HEK293 (cell line): ENCODE results near the gene HMX1.

Experiments
- CTCF ChIA-PET: fragments of 350-600 bp; formaldehyde crosslinking; extraction: SDS; loops from one replicate; lab custom pipeline; 2021; ENCODE audit warnings: antibody characterized with exemption; lab: Yijun Ruan, JAX
- POLR2A ChIA-PET: fragments of 300-600 bp; formaldehyde crosslinking; extraction: SDS; loops from one replicate; lab custom pipeline; 2020; ENCODE audit warnings: antibody characterized with exemption, inconsistent platforms; lab: Yijun Ruan, JAX
- H3K27ac ChIP-seq: fragments of 200-500 bp; sonication (Bioruptor generic); 2 replicates; pipeline ENCODE4 v1.5.1; 2014; ENCODE audit warnings: low read depth, low read length, control low read depth, inconsistent platforms; ENCODE audit errors: extremely low read depth
- H3K36me3 ChIP-seq, 2 experiments: fragments of 200-500 bp in 1 of 2; sonication (Bioruptor generic) in 1 of 2; 1 replicate in 1 of 2; 2 replicates in 1 of 2; pipeline ENCODE4 v1.5.1; 2014 to 2017; ENCODE audit warnings: inconsistent platforms in 2 of 2, low read length in 2 of 2; ENCODE audit not compliant: control insufficient read depth in 2 of 2, insufficient read depth in 1 of 2
- H3K4me1 ChIP-seq: fragments of 200-500 bp; sonication (Bioruptor generic); 2 replicates; pipeline ENCODE4 v1.5.1; 2014; ENCODE audit warnings: mild to moderate bottlenecking, low read length, inconsistent platforms; ENCODE audit not compliant: control insufficient read depth, insufficient read depth
- H3K4me3 ChIP-seq: 2 replicates; pipeline ENCODE4 v1.5.1; 2011; ENCODE audit warnings: low read depth, mild to moderate bottlenecking, control low read depth, low read length, moderate library complexity
- H3K9me3 ChIP-seq: fragments of 200-500 bp; sonication (Bioruptor generic); 2 replicates; pipeline ENCODE4 v1.5.1; 2014; ENCODE audit warnings: low read depth, low read length, inconsistent platforms; ENCODE audit not compliant: control insufficient read depth, insufficient read depth
- EGR2 ChIP-seq: fragments of 450-650 bp; formaldehyde crosslinking; IDR thresholded peaks from 2 replicates; pipeline ENCODE4 v1.5.1; 2016; ENCODE audit warnings: low read depth, missing biosample characterization, missing genetic modification characterization
- HOXD13 ChIP-seq: sonication (generic); formaldehyde crosslinking; IDR thresholded peaks from 2 replicates; pipeline ENCODE4 v1.8.0; 2022; ENCODE audit warnings: missing genetic modification reagents, borderline replicate concordance
- SALL2 ChIP-seq: fragments of 450-650 bp; formaldehyde crosslinking; IDR thresholded peaks from 2 replicates; pipeline ENCODE4 v1.5.0; 2017; ENCODE audit warnings: missing biosample characterization, mild to moderate bottlenecking, missing genetic modification characterization, borderline replicate concordance
- SCRT2 ChIP-seq: fragments of 450-650 bp; formaldehyde crosslinking; IDR thresholded peaks from 2 replicates; pipeline ENCODE4 v1.5.1; 2016; ENCODE audit warnings: missing biosample characterization, missing genetic modification characterization
- SP3 ChIP-seq: fragments of 450-650 bp; formaldehyde crosslinking; IDR thresholded peaks from 2 replicates; pipeline ENCODE4 v1.5.1; 2016; ENCODE audit warnings: missing biosample characterization, missing genetic modification characterization
- ZBTB20 ChIP-seq: fragments of 450-650 bp; formaldehyde crosslinking; IDR thresholded peaks from 2 replicates; pipeline ENCODE4 v1.5.1; 2016; ENCODE audit warnings: missing biosample characterization, missing genetic modification characterization
- ZNF560 ChIP-seq: fragments of 450-650 bp; formaldehyde crosslinking; IDR thresholded peaks from 2 replicates; pipeline ENCODE4 v1.5.1; 2017; ENCODE audit warnings: missing biosample characterization, missing genetic modification characterization, borderline replicate concordance
- ZNF585B ChIP-seq: fragments of 450-650 bp; formaldehyde crosslinking; IDR thresholded peaks from 2 replicates; pipeline ENCODE4 v1.5.1; 2016; ENCODE audit warnings: missing biosample characterization, missing genetic modification characterization
- ZNF629 ChIP-seq: fragments of 450-650 bp; formaldehyde crosslinking; IDR thresholded peaks from 2 replicates; pipeline ENCODE4 v1.5.1; 2017; ENCODE audit warnings: missing biosample characterization, missing genetic modification characterization
- ZNF660 ChIP-seq: fragments of 450-650 bp; IDR thresholded peaks from 2 replicates; pipeline ENCODE4 v1.5.1; 2018; ENCODE audit warnings: missing biosample characterization, mild to moderate bottlenecking, missing genetic modification characterization
- ZNF776 ChIP-seq: fragments of 450-650 bp; formaldehyde crosslinking; IDR thresholded peaks from 2 replicates; pipeline ENCODE4 v1.5.0; 2017; ENCODE audit warnings: missing biosample characterization, missing genetic modification characterization, borderline replicate concordance
- ZSCAN23 ChIP-seq: fragments of 450-650 bp; formaldehyde crosslinking; IDR thresholded peaks from 2 replicates; pipeline ENCODE4 v1.5.1; 2016; ENCODE audit warnings: missing biosample characterization, missing genetic modification characterization
- TF ChIP-seq, protein P1 (sequence below): fragments of 450-650 bp; formaldehyde crosslinking; IDR thresholded peaks from 2 replicates; pipeline ENCODE4 v1.5.0; 2017; ENCODE audit warnings: missing biosample characterization, missing genetic modification characterization, borderline replicate concordance
- TF ChIP-seq, protein P2 (sequence below): fragments of 450-650 bp; formaldehyde crosslinking; IDR thresholded peaks from 2 replicates; pipeline ENCODE4 v1.5.1; 2016; ENCODE audit warnings: missing biosample characterization, missing genetic modification characterization
- TF ChIP-seq, protein P3 (sequence below): fragments of 450-650 bp; formaldehyde crosslinking; conservative IDR thresholded peaks from 2 replicates; pipeline ENCODE4 v1.5.1; 2016; ENCODE audit warnings: low read depth, missing biosample characterization, missing genetic modification characterization
- TF ChIP-seq, protein P4 (sequence below): fragments of 450-650 bp; formaldehyde crosslinking; IDR thresholded peaks from 2 replicates; pipeline ENCODE4 v1.5.1; 2016; ENCODE audit warnings: missing biosample characterization, missing genetic modification characterization
- TF ChIP-seq, protein P5 (sequence below): fragments of 450-650 bp; formaldehyde crosslinking; IDR thresholded peaks from 2 replicates; pipeline ENCODE4 v1.5.1; 2016; ENCODE audit warnings: missing biosample characterization, missing genetic modification characterization

Gene HMX1

DNA sequence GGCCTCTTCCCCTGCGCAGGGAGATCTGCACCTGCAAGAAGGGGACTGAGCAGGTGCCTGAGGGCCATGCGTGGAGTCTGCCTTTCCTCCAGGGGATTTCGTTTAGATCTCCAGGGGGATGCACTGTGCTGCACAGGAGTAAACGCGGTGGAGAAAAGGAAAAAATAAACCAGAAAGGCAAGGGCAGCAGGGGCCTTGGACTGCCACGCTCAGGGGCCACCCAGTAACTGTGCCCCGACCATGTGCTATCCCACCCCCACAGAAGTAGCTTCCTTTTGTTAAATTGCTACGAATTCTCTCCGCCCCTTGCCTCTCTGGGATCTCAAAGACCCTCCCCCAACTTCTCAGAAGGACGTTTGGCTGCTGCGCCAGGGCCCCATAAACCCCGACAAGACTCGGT is 17.2 kb upstream of the HMX1 start:
- no peak overlapping the region for H3K4me3 ChIP-seq
- ChIA-PET CTCF (interaction anchor here (0.7 kb wide), 1 partner anchor 307 kb away, joined by 3 read pairs; no protein-coding TSS in a partner anchor), POLR2A (no interaction called here)
- H3K27ac ChIP-seq, result no peak overlapping the region
- TF ChIP-seq ZNF660 (tag by site-specific recombination) (no peak), SP3 (tag by site-specific recombination) (no peak), ZSCAN23 (tag by site-specific recombination) (no peak), ZBTB20 (tag by site-specific recombination) (no peak), EGR2 (tag by site-specific recombination) (no peak), ZNF629 (no peak), ZNF560 (tag by site-specific recombination) (no peak), SALL2 (no peak), ZNF585B (tag by site-specific recombination) (no peak)
- TF ChIP-seq, protein P1, sequence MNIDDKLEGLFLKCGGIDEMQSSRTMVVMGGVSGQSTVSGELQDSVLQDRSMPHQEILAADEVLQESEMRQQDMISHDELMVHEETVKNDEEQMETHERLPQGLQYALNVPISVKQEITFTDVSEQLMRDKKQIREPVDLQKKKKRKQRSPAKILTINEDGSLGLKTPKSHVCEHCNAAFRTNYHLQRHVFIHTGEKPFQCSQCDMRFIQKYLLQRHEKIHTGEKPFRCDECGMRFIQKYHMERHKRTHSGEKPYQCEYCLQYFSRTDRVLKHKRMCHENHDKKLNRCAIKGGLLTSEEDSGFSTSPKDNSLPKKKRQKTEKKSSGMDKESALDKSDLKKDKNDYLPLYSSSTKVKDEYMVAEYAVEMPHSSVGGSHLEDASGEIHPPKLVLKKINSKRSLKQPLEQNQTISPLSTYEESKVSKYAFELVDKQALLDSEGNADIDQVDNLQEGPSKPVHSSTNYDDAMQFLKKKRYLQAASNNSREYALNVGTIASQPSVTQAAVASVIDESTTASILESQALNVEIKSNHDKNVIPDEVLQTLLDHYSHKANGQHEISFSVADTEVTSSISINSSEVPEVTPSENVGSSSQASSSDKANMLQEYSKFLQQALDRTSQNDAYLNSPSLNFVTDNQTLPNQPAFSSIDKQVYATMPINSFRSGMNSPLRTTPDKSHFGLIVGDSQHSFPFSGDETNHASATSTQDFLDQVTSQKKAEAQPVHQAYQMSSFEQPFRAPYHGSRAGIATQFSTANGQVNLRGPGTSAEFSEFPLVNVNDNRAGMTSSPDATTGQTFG (tag by site-specific recombination), result no peak
- TF ChIP-seq, protein P2, sequence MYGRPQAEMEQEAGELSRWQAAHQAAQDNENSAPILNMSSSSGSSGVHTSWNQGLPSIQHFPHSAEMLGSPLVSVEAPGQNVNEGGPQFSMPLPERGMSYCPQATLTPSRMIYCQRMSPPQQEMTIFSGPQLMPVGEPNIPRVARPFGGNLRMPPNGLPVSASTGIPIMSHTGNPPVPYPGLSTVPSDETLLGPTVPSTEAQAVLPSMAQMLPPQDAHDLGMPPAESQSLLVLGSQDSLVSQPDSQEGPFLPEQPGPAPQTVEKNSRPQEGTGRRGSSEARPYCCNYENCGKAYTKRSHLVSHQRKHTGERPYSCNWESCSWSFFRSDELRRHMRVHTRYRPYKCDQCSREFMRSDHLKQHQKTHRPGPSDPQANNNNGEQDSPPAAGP, result no peak
- TF ChIP-seq, protein P3, sequence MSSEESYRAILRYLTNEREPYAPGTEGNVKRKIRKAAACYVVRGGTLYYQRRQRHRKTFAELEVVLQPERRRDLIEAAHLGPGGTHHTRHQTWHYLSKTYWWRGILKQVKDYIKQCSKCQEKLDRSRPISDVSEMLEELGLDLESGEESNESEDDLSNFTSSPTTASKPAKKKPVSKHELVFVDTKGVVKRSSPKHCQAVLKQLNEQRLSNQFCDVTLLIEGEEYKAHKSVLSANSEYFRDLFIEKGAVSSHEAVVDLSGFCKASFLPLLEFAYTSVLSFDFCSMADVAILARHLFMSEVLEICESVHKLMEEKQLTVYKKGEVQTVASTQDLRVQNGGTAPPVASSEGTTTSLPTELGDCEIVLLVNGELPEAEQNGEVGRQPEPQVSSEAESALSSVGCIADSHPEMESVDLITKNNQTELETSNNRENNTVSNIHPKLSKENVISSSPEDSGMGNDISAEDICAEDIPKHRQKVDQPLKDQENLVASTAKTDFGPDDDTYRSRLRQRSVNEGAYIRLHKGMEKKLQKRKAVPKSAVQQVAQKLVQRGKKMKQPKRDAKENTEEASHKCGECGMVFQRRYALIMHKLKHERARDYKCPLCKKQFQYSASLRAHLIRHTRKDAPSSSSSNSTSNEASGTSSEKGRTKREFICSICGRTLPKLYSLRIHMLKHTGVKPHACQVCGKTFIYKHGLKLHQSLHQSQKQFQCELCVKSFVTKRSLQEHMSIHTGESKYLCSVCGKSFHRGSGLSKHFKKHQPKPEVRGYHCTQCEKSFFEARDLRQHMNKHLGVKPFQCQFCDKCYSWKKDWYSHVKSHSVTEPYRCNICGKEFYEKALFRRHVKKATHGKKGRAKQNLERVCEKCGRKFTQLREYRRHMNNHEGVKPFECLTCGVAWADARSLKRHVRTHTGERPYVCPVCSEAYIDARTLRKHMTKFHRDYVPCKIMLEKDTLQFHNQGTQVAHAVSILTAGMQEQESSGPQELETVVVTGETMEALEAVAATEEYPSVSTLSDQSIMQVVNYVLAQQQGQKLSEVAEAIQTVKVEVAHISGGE (tag by site-specific recombination), result no peak
- H3K4me1 ChIP-seq, result no peaks in the 10 kb centered on the region
- no peaks in the 10 kb centered on the region for H3K36me3 ChIP-seq
- no peaks in the 10 kb centered on the region for H3K9me3 ChIP-seq

DNA sequence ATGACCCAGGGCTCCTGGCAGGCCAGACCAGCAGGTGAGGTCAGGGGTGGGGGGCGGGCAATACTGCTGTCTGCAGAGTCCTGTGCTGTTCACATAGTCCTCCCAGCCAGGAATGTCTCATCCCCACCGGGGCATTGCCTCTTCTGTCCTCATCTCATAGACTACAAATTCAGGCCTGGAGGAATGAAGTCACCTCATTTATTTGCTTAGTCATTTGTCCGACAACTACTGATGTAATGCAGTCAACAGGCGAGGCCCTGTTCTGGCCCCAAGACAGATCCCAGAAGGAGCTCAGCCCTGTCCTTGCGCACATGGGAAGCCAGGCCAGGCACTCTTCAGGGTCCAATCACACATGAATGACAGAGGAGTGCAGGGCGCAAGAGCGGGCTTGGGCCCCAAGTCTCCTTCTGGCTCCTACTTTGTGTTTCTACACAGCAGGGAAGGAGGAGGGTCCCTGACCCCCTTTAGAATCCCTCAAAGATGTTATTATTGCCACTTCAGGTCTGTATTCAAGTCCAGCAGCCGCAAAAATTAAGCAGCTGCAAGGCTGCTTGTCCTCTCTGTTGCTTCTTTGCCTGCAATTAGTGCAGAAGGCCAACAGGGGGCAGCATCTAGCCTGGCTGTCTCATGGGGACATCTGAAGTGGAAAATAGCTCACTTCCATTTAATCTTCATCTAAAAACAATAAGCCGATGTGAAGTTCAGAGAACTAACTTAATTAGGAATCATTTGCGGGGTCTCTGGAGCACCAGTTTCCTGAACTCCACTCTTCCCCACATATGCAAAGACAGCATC is 15.2 kb upstream of the HMX1 start:
- TF ChIP-seq, protein P4, sequence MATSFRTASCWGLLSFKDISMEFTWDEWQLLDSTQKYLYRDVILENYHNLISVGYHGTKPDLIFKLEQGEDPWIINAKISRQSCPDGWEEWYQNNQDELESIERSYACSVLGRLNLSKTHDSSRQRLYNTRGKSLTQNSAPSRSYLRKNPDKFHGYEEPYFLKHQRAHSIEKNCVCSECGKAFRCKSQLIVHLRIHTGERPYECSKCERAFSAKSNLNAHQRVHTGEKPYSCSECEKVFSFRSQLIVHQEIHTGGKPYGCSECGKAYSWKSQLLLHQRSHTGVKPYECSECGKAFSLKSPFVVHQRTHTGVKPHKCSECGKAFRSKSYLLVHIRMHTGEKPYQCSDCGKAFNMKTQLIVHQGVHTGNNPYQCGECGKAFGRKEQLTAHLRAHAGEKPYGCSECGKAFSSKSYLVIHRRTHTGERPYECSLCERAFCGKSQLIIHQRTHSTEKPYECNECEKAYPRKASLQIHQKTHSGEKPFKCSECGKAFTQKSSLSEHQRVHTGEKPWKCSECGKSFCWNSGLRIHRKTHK (tag by site-specific recombination), result no peak
- no peak for TF ChIP-seq HOXD13 (CRISPR knock-in tag)
- peak; percentile 89 for TF ChIP-seq SCRT2 (tag by site-specific recombination)
- TF ChIP-seq, protein P5, sequence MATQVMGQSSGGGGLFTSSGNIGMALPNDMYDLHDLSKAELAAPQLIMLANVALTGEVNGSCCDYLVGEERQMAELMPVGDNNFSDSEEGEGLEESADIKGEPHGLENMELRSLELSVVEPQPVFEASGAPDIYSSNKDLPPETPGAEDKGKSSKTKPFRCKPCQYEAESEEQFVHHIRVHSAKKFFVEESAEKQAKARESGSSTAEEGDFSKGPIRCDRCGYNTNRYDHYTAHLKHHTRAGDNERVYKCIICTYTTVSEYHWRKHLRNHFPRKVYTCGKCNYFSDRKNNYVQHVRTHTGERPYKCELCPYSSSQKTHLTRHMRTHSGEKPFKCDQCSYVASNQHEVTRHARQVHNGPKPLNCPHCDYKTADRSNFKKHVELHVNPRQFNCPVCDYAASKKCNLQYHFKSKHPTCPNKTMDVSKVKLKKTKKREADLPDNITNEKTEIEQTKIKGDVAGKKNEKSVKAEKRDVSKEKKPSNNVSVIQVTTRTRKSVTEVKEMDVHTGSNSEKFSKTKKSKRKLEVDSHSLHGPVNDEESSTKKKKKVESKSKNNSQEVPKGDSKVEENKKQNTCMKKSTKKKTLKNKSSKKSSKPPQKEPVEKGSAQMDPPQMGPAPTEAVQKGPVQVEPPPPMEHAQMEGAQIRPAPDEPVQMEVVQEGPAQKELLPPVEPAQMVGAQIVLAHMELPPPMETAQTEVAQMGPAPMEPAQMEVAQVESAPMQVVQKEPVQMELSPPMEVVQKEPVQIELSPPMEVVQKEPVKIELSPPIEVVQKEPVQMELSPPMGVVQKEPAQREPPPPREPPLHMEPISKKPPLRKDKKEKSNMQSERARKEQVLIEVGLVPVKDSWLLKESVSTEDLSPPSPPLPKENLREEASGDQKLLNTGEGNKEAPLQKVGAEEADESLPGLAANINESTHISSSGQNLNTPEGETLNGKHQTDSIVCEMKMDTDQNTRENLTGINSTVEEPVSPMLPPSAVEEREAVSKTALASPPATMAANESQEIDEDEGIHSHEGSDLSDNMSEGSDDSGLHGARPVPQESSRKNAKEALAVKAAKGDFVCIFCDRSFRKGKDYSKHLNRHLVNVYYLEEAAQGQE (tag by site-specific recombination), result no peak
- TF ChIP-seq ZNF776, result no peak
- TF ChIP-seq, all 188 proteins: peak for 1
- H3K4me3 ChIP-seq, result no peak overlapping the region
- ChIA-PET CTCF (interaction anchor here (0.5 to 1.7 kb wide), 12 partner anchors 9 to 250 kb away, joined by 3 to 7 read pairs (median 3); no protein-coding TSS in a partner anchor), POLR2A (no interaction called here)
- H3K4me1 ChIP-seq, result no peaks in the 10 kb centered on the region
- H3K27ac ChIP-seq, result no peak overlapping the region
- no peaks in the 10 kb centered on the region for H3K9me3 ChIP-seq
- no peaks in the 10 kb centered on the region for H3K36me3 ChIP-seq
